ENCODE results near the gene TTC7B.
"Not testable (repeated sequence)": the region's sequence is repeated elsewhere in the genome, so short reads cannot be mapped to it uniquely, and the experiment has no call there.

Gene TTC7B, protein sequence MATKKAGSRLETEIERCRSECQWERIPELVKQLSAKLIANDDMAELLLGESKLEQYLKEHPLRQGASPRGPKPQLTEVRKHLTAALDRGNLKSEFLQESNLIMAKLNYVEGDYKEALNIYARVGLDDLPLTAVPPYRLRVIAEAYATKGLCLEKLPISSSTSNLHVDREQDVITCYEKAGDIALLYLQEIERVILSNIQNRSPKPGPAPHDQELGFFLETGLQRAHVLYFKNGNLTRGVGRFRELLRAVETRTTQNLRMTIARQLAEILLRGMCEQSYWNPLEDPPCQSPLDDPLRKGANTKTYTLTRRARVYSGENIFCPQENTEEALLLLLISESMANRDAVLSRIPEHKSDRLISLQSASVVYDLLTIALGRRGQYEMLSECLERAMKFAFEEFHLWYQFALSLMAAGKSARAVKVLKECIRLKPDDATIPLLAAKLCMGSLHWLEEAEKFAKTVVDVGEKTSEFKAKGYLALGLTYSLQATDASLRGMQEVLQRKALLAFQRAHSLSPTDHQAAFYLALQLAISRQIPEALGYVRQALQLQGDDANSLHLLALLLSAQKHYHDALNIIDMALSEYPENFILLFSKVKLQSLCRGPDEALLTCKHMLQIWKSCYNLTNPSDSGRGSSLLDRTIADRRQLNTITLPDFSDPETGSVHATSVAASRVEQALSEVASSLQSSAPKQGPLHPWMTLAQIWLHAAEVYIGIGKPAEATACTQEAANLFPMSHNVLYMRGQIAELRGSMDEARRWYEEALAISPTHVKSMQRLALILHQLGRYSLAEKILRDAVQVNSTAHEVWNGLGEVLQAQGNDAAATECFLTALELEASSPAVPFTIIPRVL

DNA sequence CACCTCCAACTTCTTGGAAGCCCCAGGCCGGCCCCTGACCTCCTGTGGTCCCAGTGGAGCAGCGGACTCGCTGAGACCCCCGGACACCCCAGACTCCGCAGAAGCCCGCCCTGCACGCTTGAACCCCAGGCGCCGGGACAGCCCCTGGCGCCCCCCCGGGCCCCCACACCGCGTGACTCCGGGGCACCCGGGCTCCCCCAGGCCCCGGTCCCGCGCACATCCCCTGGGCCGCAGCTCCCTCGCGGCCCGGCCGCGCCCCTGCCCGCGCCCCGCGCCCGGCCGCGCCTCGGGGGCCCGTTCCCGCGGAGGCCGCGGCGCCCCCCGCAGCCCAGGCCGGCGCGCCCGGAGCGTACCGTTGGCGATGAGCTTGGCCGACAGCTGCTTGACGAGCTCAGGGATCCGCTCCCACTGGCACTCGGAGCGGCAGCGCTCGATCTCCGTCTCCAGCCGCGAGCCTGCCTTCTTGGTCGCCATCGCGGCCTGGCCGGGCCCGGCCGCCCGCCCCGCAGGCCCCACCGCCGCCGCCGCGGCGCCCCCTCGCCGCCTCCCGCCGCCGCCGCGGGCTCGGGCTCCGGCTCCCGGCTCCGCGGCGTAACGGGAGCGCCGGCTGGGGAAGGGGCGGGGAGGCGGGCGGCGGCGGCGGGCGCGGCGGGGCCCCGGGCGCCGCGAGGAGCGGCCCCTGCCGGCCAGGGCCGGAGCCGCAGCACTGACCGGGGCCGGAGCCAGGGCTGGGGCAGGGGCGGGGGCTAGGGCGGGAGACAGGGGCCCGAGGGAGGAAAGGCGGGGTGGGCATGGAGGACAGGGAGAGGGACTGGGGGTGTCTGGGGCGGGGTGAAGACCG, at the start of gene TTC7B:
TTC7B (minus strand) TSS at position 609 of the 841 bp plus-strand sequence; CDS start at position 474, 135 bp downstream.
- Mint-ChIP-seq H3K36me3 (ENCODE audit: insufficient read depth) (peaks cover 4% of the 10 kb centered on the region), H3K27ac (ENCODE audit: low read depth) (peak within 1 kb of the TSS; percentile 2), H3K4me1 (peaks cover 14% of the 10 kb centered on the region), H3K27me3 (no peaks in the 10 kb centered on the region), H3K4me3 (peak within 1 kb of the TSS; percentile 63), H3K9me3 (no peaks in the 10 kb centered on the region)
- no peak for DNase-seq (ENCODE audit: low spot score in 2 of 2)
- ATAC-seq (replicated peaks; ENCODE audit: extremely low read depth, poor library complexity, severe bottlenecking), result peak; percentile 26

DNA sequence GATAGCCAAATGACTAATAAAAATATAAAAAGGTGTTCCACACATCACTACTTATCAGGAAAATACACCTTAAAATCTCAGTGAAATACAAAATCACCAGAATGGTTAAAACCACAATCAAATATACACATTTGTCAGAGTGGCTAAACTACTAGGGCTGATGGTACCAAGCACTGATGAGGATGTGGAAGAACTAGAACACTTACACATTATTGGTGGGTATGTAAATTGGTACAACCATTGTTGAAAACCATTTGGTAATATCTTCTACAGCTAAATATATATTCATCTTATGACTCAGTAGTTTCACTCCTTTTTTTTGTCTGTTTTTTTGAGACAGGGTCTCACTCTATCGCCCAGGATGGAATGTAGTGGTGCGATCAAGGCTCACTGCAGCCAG, 48.5 kb upstream of the TTC7B start:
- Mint-ChIP-seq H3K27me3 (no peaks in the 10 kb centered on the region), H3K9me3 (no peaks in the 10 kb centered on the region), H3K4me3 (no peak overlapping the region), H3K36me3 (ENCODE audit: insufficient read depth) (peaks cover 5% of the 10 kb centered on the region), H3K27ac (ENCODE audit: low read depth) (no peak overlapping the region), H3K4me1 (no peaks in the 10 kb centered on the region)
- no peak for DNase-seq (ENCODE audit: low spot score in 2 of 2)
- no peak for ATAC-seq (replicated peaks; ENCODE audit: extremely low read depth, poor library complexity, severe bottlenecking)

DNA sequence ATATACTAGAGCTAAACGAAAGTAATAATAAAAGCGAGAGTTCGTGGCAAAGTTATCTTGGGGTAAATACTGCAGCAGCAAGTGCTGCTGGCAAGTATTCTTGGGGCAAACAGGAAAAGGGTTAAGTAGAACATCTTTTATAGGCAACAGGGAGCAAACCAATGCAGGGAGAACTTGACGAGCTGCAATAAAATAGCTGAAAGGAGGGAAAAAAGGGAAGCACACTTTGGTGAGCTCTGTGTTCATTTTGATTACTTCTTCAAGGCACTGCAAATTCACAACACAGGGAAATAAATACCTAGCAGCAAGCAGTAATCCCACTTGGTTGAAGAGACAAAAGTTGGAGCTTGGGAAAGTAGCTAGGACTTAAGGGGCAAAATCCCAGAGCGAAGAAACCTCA, 42.3 kb upstream of the TTC7B start:
- Mint-ChIP-seq H3K4me3 (no peak overlapping the region), H3K27ac (ENCODE audit: low read depth) (no peak overlapping the region), H3K9me3 (no peaks in the 10 kb centered on the region), H3K4me1 (no peaks in the 10 kb centered on the region), H3K36me3 (ENCODE audit: insufficient read depth) (peaks cover 2% of the 10 kb centered on the region), H3K27me3 (no peaks in the 10 kb centered on the region)
- DNase-seq (ENCODE audit: low spot score in 2 of 2) (no peak), ATAC-seq (replicated peaks; ENCODE audit: extremely low read depth, poor library complexity, severe bottlenecking) (no peak)

DNA sequence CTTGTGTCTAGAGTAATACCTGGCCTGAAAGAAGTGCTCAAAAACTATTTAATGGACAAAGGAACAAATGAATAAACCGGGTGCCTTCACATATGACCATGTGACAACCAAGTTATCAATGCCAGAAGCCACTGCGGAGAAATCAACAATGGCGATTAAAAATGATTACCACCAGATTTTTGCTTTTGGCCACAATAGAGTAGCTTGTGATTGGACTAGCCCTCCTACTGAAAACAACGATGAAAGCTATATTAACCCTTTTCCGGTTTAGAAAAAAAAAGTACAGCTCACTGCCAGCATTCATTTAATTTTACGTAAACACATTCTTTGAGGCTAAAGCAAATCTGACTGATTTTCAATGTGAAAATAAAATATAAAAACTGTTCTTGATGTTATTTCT, 41.6 kb upstream of the TTC7B start:
- no peaks in the 10 kb centered on the region for H3K27me3 Mint-ChIP-seq
- H3K4me1 Mint-ChIP-seq, result no peaks in the 10 kb centered on the region
- no peak for DNase-seq (ENCODE audit: low spot score in 2 of 2)

DNA sequence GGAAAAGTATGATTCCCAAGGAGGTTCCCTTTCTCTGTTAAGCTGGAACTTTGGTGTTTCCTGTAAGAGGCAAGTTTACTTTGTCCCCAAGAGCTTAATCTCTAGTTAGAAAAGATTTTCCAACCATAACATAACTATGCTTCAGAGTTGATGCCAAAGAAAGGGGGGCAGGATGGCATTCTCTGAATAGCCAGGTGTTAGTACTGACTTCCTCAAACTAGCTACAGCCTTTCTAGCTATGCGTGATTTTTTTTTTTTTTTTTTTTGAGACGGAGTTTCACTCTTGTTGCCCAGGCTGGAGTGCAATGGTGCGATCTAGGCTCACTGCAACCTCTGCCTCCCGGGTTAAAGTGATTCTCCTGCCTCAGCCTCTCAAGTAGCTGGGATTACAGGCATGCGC, 39.9 kb upstream of the TTC7B start:
- not testable (repeated sequence) for ATAC-seq (replicated peaks; ENCODE audit: extremely low read depth, poor library complexity, severe bottlenecking); H3K4me1 Mint-ChIP-seq; H3K36me3 Mint-ChIP-seq (ENCODE audit: insufficient read depth); H3K9me3 Mint-ChIP-seq; H3K4me3 Mint-ChIP-seq; H3K27ac Mint-ChIP-seq (ENCODE audit: low read depth); DNase-seq (ENCODE audit: low spot score in 2 of 2); H3K27me3 Mint-ChIP-seq

More for the DNA sequence above, 41.6 kb upstream of the TTC7B start:
- Mint-ChIP-seq H3K27ac (ENCODE audit: low read depth) (no peak overlapping the region), H3K4me3 (no peak overlapping the region), H3K36me3 (ENCODE audit: insufficient read depth) (peaks cover 2% of the 10 kb centered on the region), H3K9me3 (no peaks in the 10 kb centered on the region)
- ATAC-seq (replicated peaks; ENCODE audit: extremely low read depth, poor library complexity, severe bottlenecking), result no peak

DNA sequence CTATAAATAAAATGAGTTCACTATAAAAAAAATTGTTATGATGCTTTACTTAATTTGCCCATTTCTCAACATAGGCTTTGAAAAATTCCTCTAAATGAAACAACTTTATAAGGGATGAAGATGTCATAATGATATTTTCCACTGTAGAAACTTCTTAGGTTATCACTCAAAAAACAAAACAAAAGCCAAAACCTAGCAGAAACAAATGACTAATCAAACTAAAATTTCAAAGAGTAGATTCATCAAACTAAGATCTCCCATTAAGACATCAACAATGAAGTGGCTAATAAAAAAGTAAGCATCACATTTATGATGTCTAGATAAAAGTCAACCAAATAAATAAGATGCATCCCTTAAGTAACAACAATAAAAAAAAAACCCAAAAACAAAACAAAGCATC, 36.9 kb upstream of the TTC7B start:
- Mint-ChIP-seq H3K36me3 (ENCODE audit: insufficient read depth) (peaks cover 2% of the 10 kb centered on the region), H3K27me3 (no peaks in the 10 kb centered on the region), H3K27ac (ENCODE audit: low read depth) (no peak overlapping the region), H3K4me1 (no peaks in the 10 kb centered on the region), H3K9me3 (no peaks in the 10 kb centered on the region), H3K4me3 (no peak overlapping the region)
- ATAC-seq (replicated peaks; ENCODE audit: extremely low read depth, poor library complexity, severe bottlenecking) (no peak), DNase-seq (ENCODE audit: low spot score in 2 of 2) (no peak)

DNA sequence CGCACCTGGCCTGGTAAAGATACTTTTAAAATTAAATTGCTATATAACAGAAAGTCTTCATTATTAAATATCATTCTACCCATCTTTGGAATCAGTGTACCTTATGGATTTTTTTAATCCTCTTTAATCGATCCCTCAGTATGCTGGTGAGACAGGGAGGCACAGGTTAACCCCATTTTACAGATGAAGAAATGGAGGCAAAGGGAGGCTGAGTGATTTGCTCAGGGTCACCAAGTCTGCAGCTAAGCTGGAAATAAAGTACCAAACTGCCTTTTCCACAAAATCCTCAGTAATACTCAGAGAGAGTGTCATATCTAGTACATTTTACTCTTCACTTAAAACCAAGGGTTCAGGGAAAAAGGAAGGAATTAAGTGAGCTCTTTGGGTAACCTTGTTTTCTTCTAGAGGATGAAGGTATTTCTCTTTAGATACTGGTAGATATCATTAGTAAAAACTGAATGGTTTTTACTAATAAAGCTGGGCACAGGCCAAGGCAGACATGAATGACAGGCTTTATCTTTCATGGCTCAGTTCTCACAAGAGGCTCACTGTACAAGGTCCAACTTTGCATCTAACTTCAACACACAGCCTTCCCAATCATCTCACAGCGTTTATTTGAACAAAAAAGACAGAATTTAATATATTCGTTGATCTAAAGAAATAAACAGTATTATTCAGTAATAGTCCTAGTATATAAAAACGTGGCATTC, 35.3 kb upstream of the TTC7B start:
- Mint-ChIP-seq H3K27ac (ENCODE audit: low read depth) (no peak overlapping the region), H3K9me3 (no peaks in the 10 kb centered on the region), H3K36me3 (ENCODE audit: insufficient read depth) (no peaks in the 10 kb centered on the region), H3K27me3 (no peaks in the 10 kb centered on the region), H3K4me3 (no peak overlapping the region), H3K4me1 (no peaks in the 10 kb centered on the region)
- no peak for DNase-seq (ENCODE audit: low spot score in 2 of 2)
- no peak for ATAC-seq (replicated peaks; ENCODE audit: extremely low read depth, poor library complexity, severe bottlenecking)

DNA sequence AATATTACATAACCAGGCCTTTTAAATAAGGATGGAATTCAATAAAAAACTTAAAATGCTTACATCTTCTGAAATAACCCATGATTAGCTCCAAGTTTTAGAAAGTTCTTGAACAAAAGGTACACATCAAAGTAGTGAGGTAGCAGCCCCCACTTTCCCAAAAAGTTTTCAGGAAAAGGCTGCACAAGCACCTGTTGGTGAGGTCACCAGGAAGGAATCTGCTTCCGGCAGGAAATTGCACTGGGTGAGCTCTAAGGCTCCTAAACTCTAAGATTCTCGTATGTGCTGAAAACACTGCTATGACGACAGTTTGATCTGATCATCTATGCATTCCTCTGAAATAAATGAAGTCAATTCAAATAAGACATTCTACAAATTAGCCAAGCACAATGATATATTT, 34.3 kb upstream of the TTC7B start:
- H3K9me3 Mint-ChIP-seq, result no peaks in the 10 kb centered on the region
- no peak for ATAC-seq (replicated peaks; ENCODE audit: extremely low read depth, poor library complexity, severe bottlenecking)
- no peak for DNase-seq (ENCODE audit: low spot score in 2 of 2)
- H3K36me3 Mint-ChIP-seq (ENCODE audit: insufficient read depth), result no peaks in the 10 kb centered on the region
- no peak overlapping the region for H3K27ac Mint-ChIP-seq (ENCODE audit: low read depth)
- no peaks in the 10 kb centered on the region for H3K27me3 Mint-ChIP-seq
- no peaks in the 10 kb centered on the region for H3K4me1 Mint-ChIP-seq
- H3K4me3 Mint-ChIP-seq, result no peak overlapping the region

DNA sequence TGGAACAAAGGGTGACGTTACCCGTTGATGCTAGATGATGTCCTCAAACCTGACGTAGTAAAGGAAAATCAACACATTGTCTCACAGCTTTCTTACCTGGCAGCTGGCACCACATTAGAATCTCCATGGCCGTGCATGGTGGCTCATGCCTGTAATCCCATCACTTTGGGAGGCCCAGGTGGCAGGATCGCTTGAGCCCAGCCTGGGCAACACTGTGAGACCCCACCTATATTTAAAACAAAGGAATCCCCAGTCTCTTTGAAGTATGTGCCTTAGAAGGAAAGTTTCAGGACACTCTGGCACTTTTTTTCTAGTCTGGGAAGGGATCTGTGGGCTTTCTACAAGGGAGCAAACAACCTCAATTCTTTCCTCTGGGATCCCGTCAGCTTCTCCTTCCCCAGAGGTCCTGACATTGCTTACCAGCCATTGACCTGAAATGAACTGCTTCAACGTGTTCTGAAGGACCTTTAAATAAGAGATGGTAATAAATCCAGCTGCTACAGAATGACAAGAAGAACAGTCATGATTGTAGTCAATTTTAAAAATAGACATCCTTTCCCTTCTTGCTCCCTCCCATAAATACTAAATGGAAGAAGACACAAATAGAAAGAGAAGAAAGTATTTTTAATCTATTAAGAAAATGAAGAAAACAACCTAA, 33.7 kb upstream of the TTC7B start:
- no peaks in the 10 kb centered on the region for H3K36me3 Mint-ChIP-seq (ENCODE audit: insufficient read depth)
- H3K4me3 Mint-ChIP-seq, result no peak overlapping the region
- H3K4me1 Mint-ChIP-seq, result no peaks in the 10 kb centered on the region
- no peak overlapping the region for H3K27ac Mint-ChIP-seq (ENCODE audit: low read depth)
- H3K9me3 Mint-ChIP-seq, result no peaks in the 10 kb centered on the region
- ATAC-seq (replicated peaks; ENCODE audit: extremely low read depth, poor library complexity, severe bottlenecking) (no peak), DNase-seq (ENCODE audit: low spot score in 2 of 2) (no peak)
- no peaks in the 10 kb centered on the region for H3K27me3 Mint-ChIP-seq

DNA sequence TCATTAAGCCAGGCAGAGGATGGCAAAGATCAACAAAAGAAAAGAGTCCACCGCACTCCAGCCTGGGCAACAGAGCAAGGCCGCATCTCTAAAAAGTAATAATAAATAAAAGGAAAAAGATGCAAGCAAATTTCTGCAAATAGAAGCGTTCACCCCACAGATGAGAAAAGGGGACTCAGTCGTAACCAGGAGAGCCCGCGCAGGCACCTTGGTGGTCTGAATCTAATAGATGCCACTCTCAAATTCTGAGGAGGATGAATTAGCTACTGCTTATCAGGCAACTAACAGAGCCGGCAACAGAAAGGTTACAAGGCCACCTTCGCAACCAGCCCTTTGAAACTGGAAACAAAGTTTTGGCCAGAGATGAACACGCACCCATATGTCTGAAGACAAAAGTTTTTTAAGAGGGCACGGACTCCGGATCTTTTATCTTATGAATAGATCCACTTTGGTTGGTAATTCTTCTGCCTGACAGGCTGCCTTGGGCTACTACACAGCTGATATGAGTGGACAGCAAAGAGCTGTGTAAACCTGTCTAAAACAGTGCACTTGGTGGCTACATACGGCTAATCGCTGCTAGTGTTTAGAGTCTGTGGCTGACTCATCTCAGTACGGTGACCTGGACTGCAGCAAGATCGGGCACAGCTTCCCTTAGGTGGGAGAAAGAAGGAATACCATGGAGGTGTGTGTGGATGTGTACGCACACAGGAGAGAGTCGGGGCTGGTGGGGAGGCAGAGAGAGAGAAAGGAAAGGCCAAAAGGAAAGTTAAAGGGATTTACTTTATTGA, 32.9 kb upstream of the TTC7B start:
- no peaks in the 10 kb centered on the region for H3K36me3 Mint-ChIP-seq (ENCODE audit: insufficient read depth)
- H3K4me3 Mint-ChIP-seq, result no peak overlapping the region
- H3K9me3 Mint-ChIP-seq, result no peaks in the 10 kb centered on the region
- H3K27ac Mint-ChIP-seq (ENCODE audit: low read depth), result no peak overlapping the region
- H3K4me1 Mint-ChIP-seq, result no peaks in the 10 kb centered on the region
- no peaks in the 10 kb centered on the region for H3K27me3 Mint-ChIP-seq
- DNase-seq (ENCODE audit: low spot score in 2 of 2), result no peak
- no peak for ATAC-seq (replicated peaks; ENCODE audit: extremely low read depth, poor library complexity, severe bottlenecking)

DNA sequence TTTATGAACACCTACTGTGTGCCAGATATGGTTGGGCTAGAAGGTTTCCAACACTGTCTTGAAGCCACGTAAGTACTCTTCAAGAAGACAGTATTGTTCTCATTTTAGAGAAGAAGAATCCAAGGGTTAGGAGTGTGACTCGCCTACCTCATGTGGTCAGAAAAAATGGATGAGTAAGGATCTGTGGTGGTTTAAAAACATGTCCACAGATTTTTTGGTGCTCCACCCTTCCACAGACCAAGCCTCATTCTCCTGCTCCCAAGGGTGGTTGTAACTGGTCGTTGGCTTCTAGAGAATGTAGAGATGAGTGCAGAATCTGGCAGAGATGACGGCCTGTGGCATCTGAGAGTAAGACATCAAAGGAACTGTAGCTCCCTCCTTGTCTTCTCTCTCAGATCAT, 30.3 kb upstream of the TTC7B start:
- H3K4me3 Mint-ChIP-seq, result no peak overlapping the region
- no peak overlapping the region for H3K27ac Mint-ChIP-seq (ENCODE audit: low read depth)
- H3K4me1 Mint-ChIP-seq, result peaks cover 7% of the 10 kb centered on the region
- no peak for ATAC-seq (replicated peaks; ENCODE audit: extremely low read depth, poor library complexity, severe bottlenecking)
- no peaks in the 10 kb centered on the region for H3K9me3 Mint-ChIP-seq
- no peaks in the 10 kb centered on the region for H3K27me3 Mint-ChIP-seq
- H3K36me3 Mint-ChIP-seq (ENCODE audit: insufficient read depth), result no peaks in the 10 kb centered on the region
- no peak for DNase-seq (ENCODE audit: low spot score in 2 of 2)
